GM18505 (cell line): ENCODE results near the gene PPP1R12B.
"Not testable (repeated sequence)": the region's sequence is repeated elsewhere in the genome, so short reads cannot be mapped to it uniquely, and the experiment has no call there.

Source experiments
- ATAC-seq: cut with Tn5 transposase; IDR thresholded peaks from one replicate; pipeline ENCODE4 v1.9.1; 2021; ENCODE audit not compliant: unreplicated experiment
- POLR2A ChIP-seq: IDR thresholded peaks from 4 replicates; pipeline ENCODE4 v1.6.1; 2011; ENCODE audit warnings: borderline replicate concordance; ENCODE audit not compliant: insufficient read depth, insufficient read length; ENCODE audit errors: extremely low read depth

The PPP1R12B gene

GRCh38 chr1:202323731-202324130 lies 24.8 kb upstream of the PPP1R12B start:
- ATAC-seq, result no peak
- no peak for TF ChIP-seq POLR2A

GRCh38 chr1:202324646-202325045 lies 23.9 kb upstream of the PPP1R12B start:
- ATAC-seq, result no peak
- TF ChIP-seq POLR2A, result no peak

DNA sequence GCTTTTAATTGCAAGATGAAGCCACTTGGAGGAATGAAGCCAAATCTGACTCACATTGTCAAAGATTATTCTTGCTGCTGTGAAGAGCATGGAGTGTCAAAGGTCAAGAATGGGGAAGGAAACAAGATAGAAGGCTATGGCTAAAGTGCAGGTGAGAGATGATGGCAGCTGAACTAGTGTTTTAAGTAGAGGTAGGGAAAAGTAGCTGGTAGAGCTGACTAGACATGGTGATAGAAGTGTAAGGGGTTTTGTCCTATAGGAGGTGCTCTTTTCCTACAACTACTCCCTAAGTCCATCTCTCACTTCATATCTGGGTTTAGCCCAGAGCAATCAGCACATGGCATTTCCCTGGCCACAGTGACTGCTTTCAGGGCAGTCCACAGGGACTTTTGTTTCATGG lies 18.6 kb upstream of the PPP1R12B start:
- ATAC-seq, result no peak
- TF ChIP-seq POLR2A, result no peak

DNA sequence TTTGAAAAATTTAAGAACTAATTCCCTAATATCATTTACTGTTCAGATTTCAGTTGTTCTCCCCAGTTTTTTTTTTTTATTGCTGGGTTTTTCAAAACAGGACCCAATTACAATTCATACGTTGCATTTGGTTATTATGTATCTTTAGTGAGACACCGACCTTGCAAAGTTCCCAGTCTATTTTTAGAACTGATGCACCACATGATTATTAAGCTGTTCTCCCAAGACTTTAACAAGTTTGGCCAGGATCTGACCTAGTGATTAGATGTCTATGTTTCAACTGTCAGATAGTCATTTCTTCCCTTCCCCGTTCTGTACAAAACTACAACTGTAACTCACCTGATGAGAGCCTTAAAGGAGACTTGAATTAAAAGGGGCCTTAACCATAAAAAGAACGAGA lies 14.6 kb upstream of the PPP1R12B start:
- ATAC-seq, result no peak

GRCh38 chr1:202343652-202344349 lies 4.7 kb upstream of the PPP1R12B start:
- TF ChIP-seq POLR2A, result no peak
- ATAC-seq, result no peak

More for the DNA sequence above, 14.6 kb upstream of the PPP1R12B start:
- TF ChIP-seq POLR2A, result no peak

DNA sequence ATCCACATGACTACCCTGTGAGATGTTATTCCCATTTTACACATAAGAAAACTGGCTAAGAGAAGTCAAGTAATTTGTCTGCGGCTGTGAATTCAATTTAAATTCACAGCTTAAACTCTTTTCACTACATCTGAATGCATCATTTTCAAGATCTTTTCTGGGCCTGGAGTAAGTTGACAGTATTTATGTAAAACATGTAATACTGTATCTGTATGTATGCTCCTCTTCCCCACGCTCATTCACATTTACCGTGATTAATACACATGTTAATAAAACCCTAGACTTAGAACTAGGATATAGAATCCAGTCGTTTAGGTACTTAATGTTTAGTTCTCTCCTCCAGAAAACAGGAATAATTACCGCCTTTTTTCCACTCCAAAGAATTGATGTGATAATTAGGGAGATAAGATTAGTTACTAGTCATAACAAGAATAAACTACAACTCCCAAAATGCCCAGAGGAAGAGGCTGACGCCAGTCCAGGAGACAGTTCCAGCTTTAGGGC lies 442 bp upstream of the PPP1R12B start:
- TF ChIP-seq POLR2A, result no peak
- no peak for ATAC-seq

DNA sequence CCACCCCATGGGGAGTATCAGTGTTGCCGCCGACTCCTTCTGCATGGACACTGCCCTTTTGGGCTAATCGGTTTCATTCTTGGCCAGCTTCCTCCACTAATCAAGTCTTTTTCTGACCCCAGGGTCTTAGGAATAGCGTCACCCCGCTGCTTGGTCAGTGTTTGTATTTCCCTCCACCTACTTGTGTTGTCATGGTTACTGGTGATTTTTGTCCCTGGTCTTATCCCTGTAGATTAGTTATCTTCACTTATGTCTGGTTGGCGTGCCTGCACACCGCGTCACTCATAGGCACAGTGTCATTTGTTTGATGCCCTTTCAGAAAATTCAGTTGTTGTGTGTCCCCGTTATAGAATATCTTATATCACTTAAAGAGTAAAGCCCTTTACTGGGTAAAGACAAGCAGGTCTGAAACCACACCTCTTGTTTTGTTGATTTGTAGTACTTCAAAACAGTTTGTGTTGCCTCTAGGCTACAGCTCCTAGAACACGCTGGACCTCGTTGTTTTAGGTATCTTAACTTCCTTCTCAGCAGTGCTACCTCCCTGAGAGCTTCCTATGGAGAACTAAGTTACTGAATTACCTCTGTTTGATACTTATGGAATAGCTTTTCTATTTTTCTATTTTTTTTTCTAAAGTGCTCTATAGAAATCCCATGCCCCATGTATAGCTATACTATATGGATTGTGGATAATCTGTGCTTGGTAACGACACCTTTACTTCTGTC lies 868 bp downstream of the PPP1R12B start:
- ATAC-seq, result no peak

GRCh38 chr1:202351725-202352124 lies 3.2 kb downstream of the PPP1R12B start:
- no peak for ATAC-seq
- no peak for TF ChIP-seq POLR2A

More for the DNA sequence above, 868 bp downstream of the PPP1R12B start:
- TF ChIP-seq POLR2A, result no peak

- ATAC-seq, result not testable (repeated sequence)
These were observed 4.2 kb downstream of the PPP1R12B start for GRCh38 chr1:202352583-202353197.

- no peak for TF ChIP-seq POLR2A
- no peak for ATAC-seq
These were observed 7.5 kb downstream of the PPP1R12B start for GRCh38 chr1:202355944-202356553.

GRCh38 chr1:202357506-202357905 lies 9.0 kb downstream of the PPP1R12B start:
- no peak for TF ChIP-seq POLR2A
- ATAC-seq, result no peak

- TF ChIP-seq POLR2A, result no peak
- no peak for ATAC-seq
These were observed 12.7 kb downstream of the PPP1R12B start for GRCh38 chr1:202361224-202361623.

GRCh38 chr1:202361701-202362100 lies 13.2 kb downstream of the PPP1R12B start:
- no peak for ATAC-seq
- no peak for TF ChIP-seq POLR2A
